ENCODE results near the gene LIG1. TPM values are rescaled to one million over a fixed set of nuclear protein-coding genes. Genes with fewer than 3 reads are reported as not detected.
"Not testable (repeated sequence)": the region's sequence is repeated elsewhere in the genome, so short reads cannot be mapped to it uniquely, and the experiment has no call there.

LIG1 gene
- total and polyA plus RNA-seq, 2 experiments from 2014 or later: 9.3 to 14.5 TPM

- H3K9ac ChIP-seq; H3K36me3 ChIP-seq (ENCODE audit: low read depth); H3K9me3 ChIP-seq (ENCODE audit: low read depth); H3K79me2 ChIP-seq (ENCODE audit: insufficient read depth); H3K9me2 ChIP-seq (ENCODE audit: insufficient read depth); H4K20me1 ChIP-seq (ENCODE audit: insufficient read depth); H3K4me1 ChIP-seq (ENCODE audit: insufficient read depth); H2AFZ ChIP-seq; in situ Hi-C loops (cut with MboI); H3K4me3 ChIP-seq: not testable (repeated sequence)
- H3K4me2 ChIP-seq (ENCODE audit: unreplicated experiment): peak overlapping the region; percentile 24
- 12 to 16% methylated on average over 13 of the region's 13 CpGs for WGBS, 2 experiments (ENCODE audit: low coverage in 1 of 2, low lambda C conversion rate in 2 of 2, missing lambda C conversion rate in 2 of 2)
- 0 out of 2 replicates have a peak, but pooled peaks have one; percentile 57 for TF ChIP-seq EZH2phosphoT487 (IDR thresholded peaks at IDR 0.05; ENCODE audit: insufficient read depth, low read depth)
- H3K27me3 ChIP-seq (replicated peaks; ENCODE audit: insufficient read depth): peaks cover 56% of the 10 kb centered on the region
- peak; percentile 94 for DNase-seq
- H3K27ac ChIP-seq: peak overlapping the region; percentile 65
- H3F3A ChIP-seq (ENCODE audit: insufficient read depth): peaks cover 19% of the 10 kb centered on the region
These were observed 78.9 kb downstream of the LIG1 start for GRCh38 chr19:48091111-48091718.

GRCh38 chr19:48090281-48090802 is 79.8 kb downstream of the LIG1 start:
- no peak overlapping the region for H3K4me2 ChIP-seq (ENCODE audit: unreplicated experiment)
- peaks cover 53% of the 10 kb centered on the region for H3K27me3 ChIP-seq (replicated peaks; ENCODE audit: insufficient read depth)
- H3K4me3 ChIP-seq: no peak overlapping the region
- no peak overlapping the region for H2AFZ ChIP-seq
- H3K79me2 ChIP-seq (ENCODE audit: insufficient read depth): no peaks in the 10 kb centered on the region
- no peak overlapping the region for H3K9ac ChIP-seq
- peaks cover 19% of the 10 kb centered on the region for H3F3A ChIP-seq (ENCODE audit: insufficient read depth)
- no peaks in the 10 kb centered on the region for H4K20me1 ChIP-seq (ENCODE audit: insufficient read depth)
- in situ Hi-C loops (cut with MboI): no loop called here
- DNase-seq: peak; percentile 16
- H3K36me3 ChIP-seq (ENCODE audit: low read depth): no peaks in the 10 kb centered on the region
- H3K4me1 ChIP-seq (ENCODE audit: insufficient read depth): peaks cover 6% of the 10 kb centered on the region
- TF ChIP-seq EZH2 (IDR thresholded peaks at IDR 0.05; ENCODE audit: insufficient read depth, poor library complexity, severe bottlenecking) (no peak), EZH2phosphoT487 (IDR thresholded peaks at IDR 0.05; ENCODE audit: insufficient read depth, low read depth) (no peak)
- H3K9me2 ChIP-seq (ENCODE audit: insufficient read depth): no peaks in the 10 kb centered on the region
- no peak overlapping the region for H3K27ac ChIP-seq
- H3K9me3 ChIP-seq (ENCODE audit: low read depth): no peaks in the 10 kb centered on the region
- WGBS, 2 experiments (ENCODE audit: low coverage in 1 of 2, low lambda C conversion rate in 2 of 2, missing lambda C conversion rate in 2 of 2): 47 to 52% methylated on average over 5 of the region's 5 CpGs

GRCh38 chr19:48088991-48089390 is 81.2 kb downstream of the LIG1 start:
- H3K9me3 ChIP-seq (ENCODE audit: low read depth); H4K20me1 ChIP-seq (ENCODE audit: insufficient read depth); H3K4me2 ChIP-seq (ENCODE audit: unreplicated experiment); H3K36me3 ChIP-seq (ENCODE audit: low read depth); H3K4me3 ChIP-seq; in situ Hi-C loops (cut with MboI); DNase-seq; H3K9ac ChIP-seq; H3K27ac ChIP-seq; H3K79me2 ChIP-seq (ENCODE audit: insufficient read depth); H2AFZ ChIP-seq; H3K9me2 ChIP-seq (ENCODE audit: insufficient read depth); H3K4me1 ChIP-seq (ENCODE audit: insufficient read depth): not testable (repeated sequence)
- H3F3A ChIP-seq (ENCODE audit: insufficient read depth): peaks cover 19% of the 10 kb centered on the region
- H3K27me3 ChIP-seq (replicated peaks; ENCODE audit: insufficient read depth): peaks cover 46% of the 10 kb centered on the region
- WGBS, 2 experiments (ENCODE audit: low coverage in 1 of 2, low lambda C conversion rate in 2 of 2, missing lambda C conversion rate in 2 of 2): 97 to 98% methylated on average over 6 of the region's 6 CpGs

GRCh38 chr19:48085904-48086864 is 84.0 kb downstream of the LIG1 start:
- Histone ChIP-seq H3K27ac (no peak overlapping the region), H3F3A (ENCODE audit: insufficient read depth) (peaks cover 11% of the 10 kb centered on the region; the same call in 1 of the 2 replicates), H3K4me1 (ENCODE audit: insufficient read depth) (no peaks in the 10 kb centered on the region), H3K9me2 (ENCODE audit: insufficient read depth) (no peaks in the 10 kb centered on the region), H3K9me3 (ENCODE audit: low read depth) (no peaks in the 10 kb centered on the region), H3K79me2 (ENCODE audit: insufficient read depth) (no peaks in the 10 kb centered on the region), H3K4me2 (ENCODE audit: unreplicated experiment) (no peak overlapping the region), H3K36me3 (ENCODE audit: low read depth) (no peaks in the 10 kb centered on the region), H3K9ac (no peak overlapping the region), H3K4me3 (no peak overlapping the region), H4K20me1 (ENCODE audit: insufficient read depth) (no peaks in the 10 kb centered on the region), H3K27me3 (replicated peaks; ENCODE audit: insufficient read depth) (peaks cover 36% of the 10 kb centered on the region), H2AFZ (no peak overlapping the region)
- DNase-seq: no peak
- TF ChIP-seq EZH2phosphoT487 (IDR thresholded peaks at IDR 0.05; ENCODE audit: insufficient read depth, low read depth) (no peak), EZH2 (IDR thresholded peaks at IDR 0.05; ENCODE audit: insufficient read depth, poor library complexity, severe bottlenecking) (no peak)
- in situ Hi-C loops (cut with MboI): no loop called here
- 78 to 91% methylated on average over 7 of the region's 7 CpGs for WGBS, 2 experiments (ENCODE audit: low coverage in 1 of 2, low lambda C conversion rate in 2 of 2, missing lambda C conversion rate in 2 of 2)
